B cell (primary cell): Measurements from ENCODE around the gene GRID2. TPM values are rescaled to one million over a fixed set of nuclear protein-coding genes. Genes with fewer than 3 reads are reported as not detected.

Experiments used
- ATAC-seq: fragments of 200-7000 bp; cut with Tn5 transposase; one replicate; pipeline ENCODE4 v1.10.0; 2021; ENCODE audit warnings: low read depth, mild to moderate bottlenecking, moderate number of reproducible peaks, moderate library complexity
- CTCF ChIA-PET: fragments of 350-600 bp; sonication (Branson Sonifier 250); formaldehyde crosslinking; loops from one replicate; lab custom pipeline; 2021; ENCODE audit warnings: antibody characterized with exemption, inconsistent platforms; lab: Charles Lee
- POLR2A ChIA-PET: fragments of 350-600 bp; sonication (Branson Sonifier 250); formaldehyde crosslinking; loops from one replicate; lab custom pipeline; 2021; ENCODE audit warnings: antibody characterized with exemption; lab: Charles Lee
- DNase-seq: peaks from one replicate; pipeline ENCODE4 v3.0.0; 2013
- H2AFZ ChIP-seq: 2 replicates; pipeline ENCODE4 v1.6.1; 2012; ENCODE audit warnings: mild to moderate bottlenecking, low read depth, low read length; ENCODE audit not compliant: insufficient read depth, poor library complexity, severe bottlenecking
- H3K27ac ChIP-seq, 2 donors: 1 replicate in 1 of 2; 2 replicates in 1 of 2; pipeline ENCODE4 v1.5.1; 2012 to 2013; ENCODE audit warnings: low read length in 2 of 2, mild to moderate bottlenecking in 2 of 2, moderate library complexity in 1 of 2
- H3K27me3 ChIP-seq, 4 experiments: fragments of 200-600 bp in 1 of 4; sonication (generic) in 1 of 4; replicated peaks in 1 of 4; 1 replicate in 2 of 4; 2 replicates in 2 of 4; pipeline versions ENCODE4 v1.6.1 to v1.7.0; 2013 to 2016; ENCODE audit warnings: low read length in 3 of 4, mild to moderate bottlenecking in 2 of 4, mixed read lengths in 1 of 4, moderate library complexity in 1 of 4; ENCODE audit not compliant: insufficient read depth in 4 of 4, control insufficient read depth in 3 of 4; ENCODE audit errors: control extremely low read depth in 1 of 4
- H3K36me3 ChIP-seq, 2 experiments: replicated peaks in 1 of 2; 1 replicate in 1 of 2; 2 replicates in 1 of 2; pipeline versions ENCODE4 v1.6.1 to v1.7.1; 2013; ENCODE audit warnings: low read length in 1 of 2; ENCODE audit not compliant: insufficient read depth in 2 of 2, control insufficient read depth in 1 of 2; ENCODE audit errors: control extremely low read depth in 1 of 2, extremely low read depth in 1 of 2
- H3K4me1 ChIP-seq, 2 donors: fragments of 200-600 bp in 1 of 2; sonication (generic) in 1 of 2; 1 replicate in 1 of 2; 2 replicates in 1 of 2; pipeline versions ENCODE4 v1.5.1 to v1.6.1; 2013 to 2017; ENCODE audit warnings: low read length in 2 of 2; ENCODE audit not compliant: control insufficient read depth in 2 of 2, insufficient read depth in 2 of 2
- H3K4me2 ChIP-seq: replicated peaks from 2 replicates; pipeline ENCODE3; 2012; ENCODE audit warnings: mild to moderate bottlenecking, low read depth, low read length; ENCODE audit not compliant: poor library complexity, severe bottlenecking
- H3K4me3 ChIP-seq, 5 experiments: fragments of 200-600 bp in 1 of 5; sonication (generic) in 1 of 5; 1 replicate in 3 of 5; 2 replicates in 2 of 5; pipeline versions ENCODE4 v1.5.1 to v1.7.0; 2011 to 2016; ENCODE audit warnings: low read length in 4 of 5, mild to moderate bottlenecking in 4 of 5, low read depth in 2 of 5, control low read depth in 1 of 5, moderate library complexity in 1 of 5; ENCODE audit not compliant: insufficient read depth in 1 of 5; ENCODE audit errors: control extremely low read depth in 1 of 5, extremely low read depth in 1 of 5
- H3K79me2 ChIP-seq: fragments of 200-600 bp; sonication (generic); one replicate; pipeline ENCODE4 v1.6.0; 2016; ENCODE audit warnings: low read length; ENCODE audit not compliant: control insufficient read depth, insufficient read depth
- H3K9ac ChIP-seq: fragments of 200-600 bp; sonication (generic); 2 replicates; pipeline ENCODE4 v1.6.1; 2017; ENCODE audit warnings: mild to moderate bottlenecking, low read length, moderate library complexity
- H3K9me3 ChIP-seq, 3 donors: one replicate each; pipeline versions ENCODE4 v1.6.1 to v1.7.1; 2013; ENCODE audit warnings: low read length in 2 of 3; ENCODE audit not compliant: control insufficient read depth in 2 of 3, insufficient read depth in 1 of 3; ENCODE audit errors: control extremely low read depth in 1 of 3
- H4K20me1 ChIP-seq: 2 replicates; pipeline ENCODE4 v1.6.0; 2012; ENCODE audit warnings: mild to moderate bottlenecking, low read length; ENCODE audit not compliant: insufficient read depth, control insufficient read depth, poor library complexity, severe bottlenecking
- H3K27ac Mint-ChIP-seq: one replicate; pipeline ENCODE4 v1.8.0; 2021; ENCODE audit warnings: mixed read lengths
- H3K27me3 Mint-ChIP-seq: one replicate; pipeline ENCODE4 v1.8.0; 2021; ENCODE audit warnings: mixed read lengths
- H3K4me1 Mint-ChIP-seq: one replicate; pipeline ENCODE4 v1.8.0; 2021; ENCODE audit warnings: mixed read lengths
- H3K4me3 Mint-ChIP-seq: one replicate; pipeline ENCODE4 v1.8.0; 2021; ENCODE audit warnings: mixed read lengths
- H3K9me3 Mint-ChIP-seq: one replicate; pipeline ENCODE4 v1.8.0; 2022; ENCODE audit warnings: mixed read lengths; ENCODE audit not compliant: insufficient read depth
- EZH2 ChIP-seq: IDR thresholded peaks from 2 replicates; pipeline ENCODE4 v1.6.1; 2012; ENCODE audit warnings: borderline replicate concordance, low read depth, mild to moderate bottlenecking, moderate library complexity, low read length; ENCODE audit not compliant: insufficient read depth, poor library complexity, severe bottlenecking
- WGBS: methylation state at CpG from one replicate; pipeline ENCODE4 v1.1.5; 2013; ENCODE audit warnings: missing lambda C conversion rate; ENCODE audit not compliant: insufficient coverage; 5-methylcytosine and 5-hydroxymethylcytosine counted together
- intact Hi-C: fragments of 100-400 bp; cut with micrococcal nuclease; formaldehyde crosslinking; loops from one replicate; pipeline ENCODE4 v1.10.0; 2022
- polyA plus RNA-seq: library from polyadenylated mRNA; depleted of rRNA; stranded (reverse); fragments of >200 nt; gene quantifications from 2 replicates; pipeline ENCODE4 v1.2.3, GENCODE V29; 2012
- total RNA-seq, 2 donors: library from RNA; stranded (reverse); fragments of 120-200 nt in 1 of 2; gene quantifications; 1 replicate in 1 of 2; 2 replicates in 1 of 2; pipeline versions ENCODE4 v1.2.3 to v1.2.4, GENCODE V29; 2013 to 2022
- TF ChIP-seq, protein P1 (sequence below): fragments of 200-600 bp; IDR thresholded peaks from one replicate; pipeline ENCODE4 v1.8.0; 2022; ENCODE audit warnings: antibody characterized with exemption, mild to moderate bottlenecking

Gene GRID2
- total and polyA plus RNA-seq, 2 donors (not counting 1 experiment from before 2014, with no cell fraction given) = not detected

DNA sequence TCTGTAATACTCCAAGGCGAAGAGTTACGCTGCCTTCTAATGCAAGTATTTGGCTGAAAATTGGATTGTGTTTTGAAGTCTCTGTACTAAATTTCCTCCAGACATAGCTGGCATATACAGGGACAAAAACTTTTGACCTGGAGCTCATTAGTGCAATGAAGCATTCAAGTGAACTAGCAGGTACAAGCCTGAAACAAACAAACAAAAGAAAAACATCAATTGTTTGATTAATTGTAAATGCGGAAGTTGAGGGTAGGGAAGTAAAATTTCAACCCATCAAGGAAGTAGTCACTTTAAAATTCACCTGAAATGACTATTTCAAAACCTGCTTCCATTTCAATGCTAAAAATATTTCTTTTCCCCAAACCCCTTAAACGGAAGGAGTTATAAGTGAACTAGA, 1008.5 kb downstream of the GRID2 start:
- intact Hi-C loops = no loop called here
- no peak for TF ChIP-seq EZH2
- TF ChIP-seq, protein P1, sequence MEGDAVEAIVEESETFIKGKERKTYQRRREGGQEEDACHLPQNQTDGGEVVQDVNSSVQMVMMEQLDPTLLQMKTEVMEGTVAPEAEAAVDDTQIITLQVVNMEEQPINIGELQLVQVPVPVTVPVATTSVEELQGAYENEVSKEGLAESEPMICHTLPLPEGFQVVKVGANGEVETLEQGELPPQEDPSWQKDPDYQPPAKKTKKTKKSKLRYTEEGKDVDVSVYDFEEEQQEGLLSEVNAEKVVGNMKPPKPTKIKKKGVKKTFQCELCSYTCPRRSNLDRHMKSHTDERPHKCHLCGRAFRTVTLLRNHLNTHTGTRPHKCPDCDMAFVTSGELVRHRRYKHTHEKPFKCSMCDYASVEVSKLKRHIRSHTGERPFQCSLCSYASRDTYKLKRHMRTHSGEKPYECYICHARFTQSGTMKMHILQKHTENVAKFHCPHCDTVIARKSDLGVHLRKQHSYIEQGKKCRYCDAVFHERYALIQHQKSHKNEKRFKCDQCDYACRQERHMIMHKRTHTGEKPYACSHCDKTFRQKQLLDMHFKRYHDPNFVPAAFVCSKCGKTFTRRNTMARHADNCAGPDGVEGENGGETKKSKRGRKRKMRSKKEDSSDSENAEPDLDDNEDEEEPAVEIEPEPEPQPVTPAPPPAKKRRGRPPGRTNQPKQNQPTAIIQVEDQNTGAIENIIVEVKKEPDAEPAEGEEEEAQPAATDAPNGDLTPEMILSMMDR = no peak
- POLR2A ChIA-PET = no interaction called here
- ATAC-seq (no peak), DNase-seq (no peak)
- Histone ChIP-seq H4K20me1 (no peaks in the 10 kb centered on the region), H3K4me3 (no peak overlapping the region), H3K27ac (no peak overlapping the region), H2AFZ (no peak overlapping the region), H3K4me1 (no peaks in the 10 kb centered on the region), H3K4me2 (no peak overlapping the region), H3K79me2 (no peaks in the 10 kb centered on the region), H3K9ac (no peak overlapping the region), H3K36me3 (no peaks in the 10 kb centered on the region), H3K9me3 (no peaks in the 10 kb centered on the region), H3K27me3 (no peaks in the 10 kb centered on the region)
- Mint-ChIP-seq H3K27me3 (no peaks in the 10 kb centered on the region), H3K9me3 (no peaks in the 10 kb centered on the region), H3K4me1 (no peaks in the 10 kb centered on the region), H3K27ac (no peak overlapping the region), H3K4me3 (no peak overlapping the region)
- no CpG with 5 or more reads among the region's 4 CpGs for WGBS
- CTCF ChIA-PET = no interaction called here

- CTCF ChIA-PET = no interaction called here
- H3K9ac ChIP-seq = no peak overlapping the region
- TF ChIP-seq, protein P1 = no peak
- TF ChIP-seq EZH2 = no peak
- no peaks in the 10 kb centered on the region for H4K20me1 ChIP-seq
- H3K4me2 ChIP-seq = no peak overlapping the region
- H3K36me3 ChIP-seq = no peaks in the 10 kb centered on the region
- DNase-seq (no peak), ATAC-seq (no peak)
- no peaks in the 10 kb centered on the region for H3K79me2 ChIP-seq
- no peak overlapping the region for H3K27ac Mint-ChIP-seq
- H3K4me3 Mint-ChIP-seq = no peak overlapping the region
- POLR2A ChIA-PET = no interaction called here
- H2AFZ ChIP-seq = no peak overlapping the region
- no peaks in the 10 kb centered on the region for H3K9me3 Mint-ChIP-seq
- H3K27me3 Mint-ChIP-seq = no peaks in the 10 kb centered on the region
- no peaks in the 10 kb centered on the region for H3K4me1 Mint-ChIP-seq
- H3K4me3 ChIP-seq = no peak overlapping the region
- no peak overlapping the region for H3K27ac ChIP-seq
- no peaks in the 10 kb centered on the region for H3K27me3 ChIP-seq
- H3K4me1 ChIP-seq = no peaks in the 10 kb centered on the region
- H3K9me3 ChIP-seq = no peaks in the 10 kb centered on the region
- intact Hi-C loops = no loop called here
These were observed 1009.4 kb downstream of the GRID2 start for GRCh38 chr4:93313197-93313596.
